Coronary artery (tissue), 2 donors: ENCODE results near the gene POMGNT1.

Source experiments
- DNase-seq: peaks from one replicate; pipeline ENCODE4 v3.0.0-alpha.2; 2017; ENCODE audit warnings: low spot score
- H3K27ac ChIP-seq, 2 donors: fragments of 200-600 bp; sonication (generic); one replicate each; pipeline ENCODE4 v1.5.1; 2016 to 2019
- H3K4me3 ChIP-seq: fragments of 200-600 bp; sonication (generic); 2 replicates; pipeline ENCODE4 v1.5.1; 2016; ENCODE audit warnings: mild to moderate bottlenecking, moderate library complexity
- TF ChIP-seq, protein P1 (sequence below): fragments of 200-600 bp; sonication (generic); IDR thresholded peaks from one replicate; pipeline ENCODE4 v1.5.1; 2019; ENCODE audit warnings: antibody characterized with exemption

POMGNT1 gene

GRCh38 chr1:46171871-46172270, 26.4 kb downstream of the POMGNT1 start:
- Histone ChIP-seq H3K27ac (peak overlapping the region in 1 of 2 donors; percentile 48), H3K4me3 (no peak overlapping the region)
- TF ChIP-seq, protein P1, sequence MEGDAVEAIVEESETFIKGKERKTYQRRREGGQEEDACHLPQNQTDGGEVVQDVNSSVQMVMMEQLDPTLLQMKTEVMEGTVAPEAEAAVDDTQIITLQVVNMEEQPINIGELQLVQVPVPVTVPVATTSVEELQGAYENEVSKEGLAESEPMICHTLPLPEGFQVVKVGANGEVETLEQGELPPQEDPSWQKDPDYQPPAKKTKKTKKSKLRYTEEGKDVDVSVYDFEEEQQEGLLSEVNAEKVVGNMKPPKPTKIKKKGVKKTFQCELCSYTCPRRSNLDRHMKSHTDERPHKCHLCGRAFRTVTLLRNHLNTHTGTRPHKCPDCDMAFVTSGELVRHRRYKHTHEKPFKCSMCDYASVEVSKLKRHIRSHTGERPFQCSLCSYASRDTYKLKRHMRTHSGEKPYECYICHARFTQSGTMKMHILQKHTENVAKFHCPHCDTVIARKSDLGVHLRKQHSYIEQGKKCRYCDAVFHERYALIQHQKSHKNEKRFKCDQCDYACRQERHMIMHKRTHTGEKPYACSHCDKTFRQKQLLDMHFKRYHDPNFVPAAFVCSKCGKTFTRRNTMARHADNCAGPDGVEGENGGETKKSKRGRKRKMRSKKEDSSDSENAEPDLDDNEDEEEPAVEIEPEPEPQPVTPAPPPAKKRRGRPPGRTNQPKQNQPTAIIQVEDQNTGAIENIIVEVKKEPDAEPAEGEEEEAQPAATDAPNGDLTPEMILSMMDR: no peak
- no peak for DNase-seq

- Histone ChIP-seq H3K27ac (peak overlapping the region in 1 of 2 donors; percentile 48), H3K4me3 (no peak overlapping the region)
- no peak for DNase-seq
- TF ChIP-seq, protein P1: no peak
Observed at GRCh38 chr1:46171351-46171750, 26.9 kb downstream of the POMGNT1 start.

- TF ChIP-seq, protein P1: no peak
Observed at GRCh38 chr1:46169811-46170454, 28.3 kb downstream of the POMGNT1 start.

GRCh38 chr1:46168477-46168876, 29.8 kb downstream of the POMGNT1 start:
- no peak for DNase-seq
- no peak overlapping the region for H3K4me3 ChIP-seq

More at GRCh38 chr1:46169811-46170454, 28.3 kb downstream of the POMGNT1 start:
- no peak overlapping the region for H3K27ac ChIP-seq
- no peak for DNase-seq
- H3K4me3 ChIP-seq: no peak overlapping the region

GRCh38 chr1:46166521-46167462, 31.4 kb downstream of the POMGNT1 start:
- TF ChIP-seq, protein P1: no peak
- H3K27ac ChIP-seq: peak overlapping the region; percentile 15 to 72
- no peak for DNase-seq
- H3K4me3 ChIP-seq: peak overlapping the region; percentile 68

More at GRCh38 chr1:46168477-46168876, 29.8 kb downstream of the POMGNT1 start:
- TF ChIP-seq, protein P1: no peak
- no peak overlapping the region for H3K27ac ChIP-seq

- no peak for DNase-seq
- no peak overlapping the region for H3K4me3 ChIP-seq
- no peak overlapping the region for H3K27ac ChIP-seq
- TF ChIP-seq, protein P1: no peak
Observed at GRCh38 chr1:46160212-46160611, 38.0 kb downstream of the POMGNT1 start.
